HG03139 (cell line): Measurements from ENCODE around the gene RNF213.
"Not testable (repeated sequence)": the region's sequence is repeated elsewhere in the genome, so short reads cannot be mapped to it uniquely, and the experiment has no call there.

Source experiments
- ATAC-seq: cut with Tn5 transposase; IDR thresholded peaks from one replicate; pipeline ENCODE4 v1.9.1; 2021; ENCODE audit not compliant: unreplicated experiment

The RNF213 gene

GRCh38 chr17:80248894-80249710 is 11.6 kb upstream of the RNF213 start:
- no peak for ATAC-seq

GRCh38 chr17:80251966-80252365 is 8.7 kb upstream of the RNF213 start:
- ATAC-seq, result no peak

GRCh38 chr17:80252871-80253270 is 7.8 kb upstream of the RNF213 start:
- no peak for ATAC-seq

GRCh38 chr17:80253631-80254395 is 6.8 kb upstream of the RNF213 start:
- no peak for ATAC-seq

- no peak for ATAC-seq
These were observed 6.0 kb upstream of the RNF213 start for GRCh38 chr17:80254396-80255251.

GRCh38 chr17:80256034-80256350 is 4.7 kb upstream of the RNF213 start:
- ATAC-seq, result no peak

- no peak for ATAC-seq
These were observed 2.9 kb upstream of the RNF213 start for GRCh38 chr17:80257716-80258213.

GRCh38 chr17:80258296-80258695 is 2.4 kb upstream of the RNF213 start:
- ATAC-seq, result not testable (repeated sequence)

- ATAC-seq, result no peak
These were observed 1.1 kb upstream of the RNF213 start for GRCh38 chr17:80259457-80260068.

- ATAC-seq, result no peak
These were observed 550 bp upstream of the RNF213 start for GRCh38 chr17:80260069-80260535.

GRCh38 chr17:80261159-80261894 is 675 bp downstream of the RNF213 start:
- no peak for ATAC-seq

GRCh38 chr17:80261895-80262279 is 1.2 kb downstream of the RNF213 start:
- ATAC-seq, result no peak

- ATAC-seq, result no peak
These were observed 1.6 kb downstream of the RNF213 start for GRCh38 chr17:80262291-80262690.

GRCh38 chr17:80262775-80263244 is 2.2 kb downstream of the RNF213 start:
- no peak for ATAC-seq

- ATAC-seq, result peak; percentile 41
These were observed 2.9 kb downstream of the RNF213 start for GRCh38 chr17:80263253-80264204.

GRCh38 chr17:80264205-80265075 is 3.8 kb downstream of the RNF213 start:
- no peak for ATAC-seq

- ATAC-seq, result no peak
These were observed 4.8 kb downstream of the RNF213 start for GRCh38 chr17:80265205-80266068.
